GM19193 (cell line): ENCODE results near the gene LAMA2.

Source experiments
- POLR2A ChIP-seq: IDR thresholded peaks from 4 replicates; pipeline ENCODE4 v1.6.1; 2011; ENCODE audit not compliant: insufficient read depth, insufficient read length; ENCODE audit errors: extremely low read depth

Gene LAMA2

GRCh38 chr6:129262661-129263060 is 379.7 kb downstream of the LAMA2 start:
- TF ChIP-seq POLR2A = no peak

- no peak for TF ChIP-seq POLR2A
Observed at GRCh38 chr6:129263176-129263575, 380.2 kb downstream of the LAMA2 start.

GRCh38 chr6:129264480-129265045 is 381.6 kb downstream of the LAMA2 start:
- TF ChIP-seq POLR2A = no peak

GRCh38 chr6:129267028-129267427 is 384.1 kb downstream of the LAMA2 start:
- TF ChIP-seq POLR2A = no peak

- no peak for TF ChIP-seq POLR2A
Observed at GRCh38 chr6:129269076-129269475, 386.1 kb downstream of the LAMA2 start.

- TF ChIP-seq POLR2A = no peak
Observed at GRCh38 chr6:129269891-129270290, 387.0 kb downstream of the LAMA2 start.

- TF ChIP-seq POLR2A = no peak
Observed at GRCh38 chr6:129270450-129270849, 387.5 kb downstream of the LAMA2 start.

GRCh38 chr6:129273161-129273560 is 390.2 kb downstream of the LAMA2 start:
- TF ChIP-seq POLR2A = no peak

GRCh38 chr6:129276461-129276860 is 393.5 kb downstream of the LAMA2 start:
- TF ChIP-seq POLR2A = no peak

- no peak for TF ChIP-seq POLR2A
Observed at GRCh38 chr6:129276986-129277385, 394.0 kb downstream of the LAMA2 start.

- TF ChIP-seq POLR2A = no peak
Observed at GRCh38 chr6:129279343-129280292, 396.7 kb downstream of the LAMA2 start.

GRCh38 chr6:129280293-129280644 is 397.3 kb downstream of the LAMA2 start:
- TF ChIP-seq POLR2A = no peak

- no peak for TF ChIP-seq POLR2A
Observed at GRCh38 chr6:129280749-129281148, 397.8 kb downstream of the LAMA2 start.

- no peak for TF ChIP-seq POLR2A
Observed at GRCh38 chr6:129281168-129281796, 398.3 kb downstream of the LAMA2 start.

- TF ChIP-seq POLR2A = no peak
Observed at GRCh38 chr6:129282019-129282418, 399.1 kb downstream of the LAMA2 start.

- no peak for TF ChIP-seq POLR2A
Observed at GRCh38 chr6:129284225-129284624, 401.3 kb downstream of the LAMA2 start.
